ENCODE measurements around the gene HEATR5B.
"Not testable (repeated sequence)": the region's sequence is repeated elsewhere in the genome, so short reads cannot be mapped to it uniquely, and the experiment has no call there.

HEATR5B gene

DNA sequence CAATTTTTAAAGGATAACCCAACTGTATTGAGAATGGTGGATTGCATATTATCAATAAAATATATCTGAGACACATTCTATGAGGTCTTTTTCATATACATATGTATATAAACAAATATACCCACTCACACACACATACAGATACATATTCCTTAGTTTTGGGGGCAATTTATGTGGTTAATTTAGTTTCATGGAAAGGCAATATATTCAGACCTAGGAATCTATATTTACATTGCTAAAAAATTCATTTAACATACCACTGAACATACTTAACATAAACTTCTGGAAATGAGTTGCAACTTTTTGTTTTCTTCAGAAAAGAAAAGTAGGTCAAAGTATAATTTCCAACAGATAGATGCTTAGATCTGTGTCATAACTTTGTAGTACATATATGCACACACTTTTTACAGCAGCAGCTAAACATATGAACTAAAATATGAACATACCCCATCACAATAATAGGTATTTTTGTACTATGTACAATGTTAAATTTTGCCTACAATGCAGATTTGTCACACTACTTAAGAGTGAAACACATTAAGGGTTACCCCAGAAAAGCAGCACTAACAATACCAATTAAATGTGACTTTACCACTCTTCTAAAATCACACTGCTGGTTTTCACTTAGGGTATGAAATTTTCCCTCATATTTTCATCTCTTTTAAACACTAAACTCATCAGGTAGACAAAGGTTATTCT is 23.0 kb downstream of the HEATR5B start:
- DNase-seq, result no peak

- DNase-seq, result no peak
Observed at GRCh38 chr2:37060446-37060845, 23.7 kb downstream of the HEATR5B start.

GRCh38 chr2:37059841-37060240 is 24.3 kb downstream of the HEATR5B start:
- no peak for DNase-seq

DNA sequence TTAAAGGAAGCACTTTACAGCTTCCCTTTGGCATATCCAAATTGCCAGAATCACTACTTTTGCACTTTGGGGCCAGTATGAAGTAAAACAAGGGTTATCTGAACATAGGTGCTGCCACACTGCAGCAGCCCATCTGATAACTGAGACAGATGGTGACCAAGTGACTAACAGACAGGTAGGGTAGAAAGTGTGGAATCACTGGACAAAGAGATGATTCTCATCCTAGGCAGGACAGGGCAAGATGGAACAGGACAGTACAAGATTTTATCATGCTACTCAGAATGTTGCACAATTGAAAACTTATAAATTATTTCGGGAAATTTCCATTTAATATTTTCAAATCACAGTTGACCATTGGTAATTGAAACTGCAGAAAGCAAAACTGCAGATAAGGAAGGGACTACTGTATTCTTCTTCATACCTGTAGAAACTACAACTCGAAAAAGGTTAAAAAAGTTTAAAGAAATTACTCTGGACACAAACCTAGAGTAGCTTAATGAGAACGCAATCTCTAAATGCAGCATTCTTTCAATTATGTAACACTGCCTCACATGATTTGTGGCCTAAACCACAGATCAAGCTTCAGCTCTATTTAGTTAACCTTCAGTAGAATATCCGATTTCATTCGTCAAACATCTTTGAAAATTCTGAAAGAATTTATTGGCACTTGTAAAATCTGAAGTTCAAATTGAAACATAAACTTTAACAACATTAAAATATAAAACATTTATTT is 31.4 kb downstream of the HEATR5B start:
- DNase-seq, result no peak

- no peak for DNase-seq
Observed at GRCh38 chr2:37039580-37039979, 44.6 kb downstream of the HEATR5B start.

DNA sequence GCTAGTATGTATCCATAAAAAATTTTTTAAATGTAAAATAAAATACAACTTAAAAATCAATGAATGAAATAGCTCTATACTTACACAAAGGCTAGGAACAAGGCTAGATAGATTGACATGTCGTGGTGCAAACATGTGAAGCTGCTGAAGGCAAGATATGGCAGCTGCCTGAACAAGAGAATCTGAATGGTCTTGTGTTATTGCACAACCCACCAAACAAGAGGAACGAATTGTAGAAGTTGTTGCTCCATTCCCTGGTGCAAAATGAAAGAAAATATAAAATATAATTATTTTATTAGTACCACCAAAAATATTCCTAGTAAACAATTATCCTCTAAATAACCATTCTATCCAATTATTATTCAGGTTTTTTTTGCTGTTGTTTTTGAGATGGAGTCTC is 46.4 kb downstream of the HEATR5B start:
- DNase-seq, result no peak

GRCh38 chr2:37029758-37030157 is 54.4 kb downstream of the HEATR5B start:
- DNase-seq, result no peak

DNA sequence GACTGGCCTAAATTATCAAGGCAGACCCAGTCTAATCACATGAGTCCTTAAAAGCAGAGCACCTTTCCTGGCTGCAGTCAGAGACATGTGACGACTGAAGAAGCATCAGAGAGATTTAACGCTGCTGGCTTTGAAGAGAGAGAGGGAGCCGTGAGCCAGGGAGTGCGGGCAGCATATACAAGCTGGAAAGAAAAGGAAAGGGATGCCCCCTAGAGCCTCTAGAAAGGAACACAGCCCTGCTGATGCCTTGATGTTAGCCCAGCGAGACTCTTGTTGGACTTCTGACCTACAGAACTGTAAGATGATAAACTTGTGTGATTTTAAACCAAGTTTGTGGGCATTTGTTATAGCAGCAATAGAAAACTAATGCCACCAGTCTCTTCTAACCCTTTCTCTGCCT is 58.1 kb downstream of the HEATR5B start:
- DNase-seq, result no peak

DNA sequence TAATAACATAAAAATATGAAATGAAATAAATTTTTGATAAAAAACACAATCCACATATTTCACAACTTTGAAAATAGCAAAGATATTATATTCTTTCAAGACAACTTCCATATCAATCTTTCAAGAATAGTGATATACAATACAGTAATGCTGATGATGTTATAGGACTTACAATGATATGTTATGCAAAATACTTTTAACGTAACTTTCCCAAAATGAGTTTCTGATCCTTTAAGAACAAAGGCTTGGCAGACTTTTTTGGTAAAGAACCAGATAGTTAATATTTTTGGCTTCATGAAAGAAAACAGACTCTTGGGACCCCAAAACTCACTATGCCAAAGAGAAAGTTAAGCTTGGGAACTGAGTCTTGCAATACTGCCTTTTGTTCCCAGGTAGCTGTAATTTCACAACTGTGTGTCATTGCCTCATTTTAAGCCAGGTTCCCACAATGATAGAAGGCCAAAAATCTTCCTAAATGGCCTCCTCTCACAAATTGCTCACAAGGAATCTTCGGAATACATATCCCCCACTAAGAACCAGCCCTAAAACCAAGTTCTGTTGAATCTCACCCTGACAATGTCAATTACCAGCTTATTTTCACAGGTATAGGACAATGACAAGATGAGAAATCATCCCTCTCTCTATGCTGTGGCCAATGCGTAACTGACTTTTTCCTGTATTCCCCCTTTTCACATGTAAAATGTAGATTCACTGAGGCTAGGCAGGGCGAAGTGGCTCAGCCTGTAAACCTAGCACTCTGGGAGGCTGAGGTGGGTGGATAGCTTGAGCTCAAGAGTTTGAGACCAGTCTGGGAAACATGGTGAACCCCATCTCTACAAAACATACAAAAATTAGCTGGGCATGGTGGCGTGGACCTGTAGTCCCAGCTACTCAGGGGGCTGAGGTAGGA is 63.0 kb downstream of the HEATR5B start:
- no peak for DNase-seq

DNA sequence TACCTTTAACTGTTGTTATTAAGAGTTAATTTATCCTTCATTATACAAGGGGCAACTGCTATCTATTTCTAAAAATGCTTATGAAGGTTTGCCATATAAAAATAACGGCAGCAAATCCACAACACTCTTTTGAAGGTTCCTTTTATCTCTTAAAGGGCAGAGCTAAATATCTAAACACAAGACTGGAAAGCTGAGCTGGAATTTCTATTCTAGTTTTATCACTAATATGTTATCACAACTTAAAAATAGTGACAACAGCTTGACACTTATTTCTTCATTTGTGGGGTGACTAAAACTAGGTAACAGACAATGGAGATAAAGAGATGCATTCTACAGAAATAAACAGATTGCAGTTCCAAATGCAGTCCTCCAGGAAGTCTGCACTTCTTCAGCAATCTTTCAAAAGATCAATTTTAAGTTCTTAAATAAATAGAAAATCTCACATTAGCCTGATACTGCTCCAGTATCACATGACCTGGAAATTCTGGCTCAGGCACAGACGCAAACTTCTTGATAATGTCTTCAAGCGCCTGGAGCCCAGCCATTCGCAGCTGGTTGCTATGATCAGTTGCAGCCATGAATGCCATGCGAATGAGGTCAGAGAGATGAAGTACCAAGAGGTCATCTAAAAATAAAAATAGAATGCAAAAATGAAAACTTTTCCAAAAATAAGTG is 63.8 kb downstream of the HEATR5B start:
- DNase-seq, result no peak

DNA sequence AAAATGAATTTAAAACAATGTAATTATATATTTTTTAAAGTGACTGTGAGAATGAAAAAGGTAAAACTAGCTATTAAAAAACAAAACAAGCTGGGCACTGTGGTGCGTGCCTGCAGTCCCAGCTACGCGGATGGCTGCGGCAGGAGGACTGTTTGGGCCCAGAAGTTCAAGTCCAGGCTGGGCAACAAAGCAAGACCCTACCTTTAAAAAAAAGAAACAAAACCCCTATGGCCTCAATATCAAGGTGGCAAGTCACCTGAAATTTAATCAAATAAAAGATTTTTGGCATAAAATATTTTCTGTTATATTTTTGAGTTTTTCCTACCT is 70.9 kb downstream of the HEATR5B start:
- DNase-seq, result no peak

GRCh38 chr2:37011130-37011529 is 73.0 kb downstream of the HEATR5B start:
- DNase-seq, result no peak

DNA sequence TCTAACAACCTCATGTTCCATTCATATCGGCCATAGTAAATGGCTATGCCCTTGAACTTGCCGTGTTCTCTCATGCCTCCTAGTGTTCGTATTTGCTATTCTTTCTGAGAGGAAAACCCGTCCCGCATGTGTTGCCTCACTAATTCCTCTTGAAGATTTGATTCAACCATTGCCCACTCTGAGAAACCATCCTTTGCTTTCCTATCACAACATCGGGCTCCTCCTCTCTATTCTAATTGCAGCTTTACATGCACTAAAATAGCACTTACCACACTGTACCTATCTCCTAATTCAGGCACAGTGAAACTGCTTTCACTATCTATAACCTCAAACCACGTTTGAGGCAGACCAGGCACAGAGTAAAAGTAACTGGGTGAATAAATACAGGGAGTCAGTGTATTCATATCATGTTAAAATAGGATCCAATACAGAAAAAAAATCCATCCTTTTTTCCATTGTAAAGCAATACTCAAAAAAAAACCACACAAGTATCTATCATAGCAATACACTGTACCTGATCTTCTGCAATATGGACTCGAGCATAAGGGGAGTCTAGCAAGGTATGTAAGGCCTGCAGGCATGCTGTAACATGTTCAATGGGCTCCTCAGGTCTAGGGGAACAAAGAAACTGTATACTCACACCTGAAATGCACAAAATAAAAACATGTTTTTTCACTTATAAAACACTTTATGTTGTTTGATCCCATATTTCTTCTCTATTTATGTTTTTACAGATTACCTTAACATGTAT is 78.9 kb downstream of the HEATR5B start:
- DNase-seq, result no peak

- DNase-seq, result no peak
Observed at GRCh38 chr2:37000988-37001556, 83.1 kb downstream of the HEATR5B start.

DNA sequence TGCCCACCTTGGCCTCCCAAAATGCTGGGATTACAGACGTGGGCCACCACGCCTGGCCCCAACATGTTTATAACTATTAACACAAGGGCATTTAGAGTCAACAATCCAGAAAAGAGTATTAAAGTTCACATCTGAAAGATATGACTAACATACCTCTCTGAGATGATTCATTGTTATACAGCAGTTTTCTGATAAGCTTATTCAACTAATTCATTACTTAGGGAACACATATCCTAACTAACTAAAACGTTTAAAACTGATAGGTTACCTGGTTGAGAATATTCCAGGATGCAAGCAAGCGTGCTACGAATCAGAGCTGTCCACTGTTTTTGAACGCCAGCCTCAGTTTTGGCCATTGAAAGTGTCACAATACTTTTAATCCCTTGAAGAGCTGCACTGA is 83.9 kb downstream of the HEATR5B start:
- DNase-seq, result no peak

- not testable (repeated sequence) for DNase-seq
Observed at GRCh38 chr2:36999416-36999815, 84.8 kb downstream of the HEATR5B start.

GRCh38 chr2:36993841-36994620 is 90.1 kb downstream of the HEATR5B start:
- DNase-seq, result no peak

DNA sequence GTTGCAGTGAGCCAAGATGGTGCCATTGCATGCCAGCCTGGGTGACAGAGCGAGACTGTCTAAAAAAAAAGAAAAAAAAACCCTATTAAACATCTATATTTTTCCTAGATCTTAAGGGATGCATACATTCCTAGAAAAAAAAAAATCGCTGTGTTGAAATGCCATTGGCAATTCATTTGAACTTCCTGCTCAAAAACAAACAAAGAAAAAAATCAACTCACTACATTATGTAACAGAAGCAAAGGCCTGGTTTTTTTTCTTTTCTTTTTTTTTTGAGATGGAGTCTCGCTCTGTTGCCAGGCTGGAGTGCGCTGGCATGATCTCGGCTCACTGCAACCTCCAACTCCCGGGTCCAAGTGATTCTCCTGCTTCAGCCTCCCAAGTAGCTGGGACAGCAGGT is 96.2 kb downstream of the HEATR5B start:
- no peak for DNase-seq

DNA sequence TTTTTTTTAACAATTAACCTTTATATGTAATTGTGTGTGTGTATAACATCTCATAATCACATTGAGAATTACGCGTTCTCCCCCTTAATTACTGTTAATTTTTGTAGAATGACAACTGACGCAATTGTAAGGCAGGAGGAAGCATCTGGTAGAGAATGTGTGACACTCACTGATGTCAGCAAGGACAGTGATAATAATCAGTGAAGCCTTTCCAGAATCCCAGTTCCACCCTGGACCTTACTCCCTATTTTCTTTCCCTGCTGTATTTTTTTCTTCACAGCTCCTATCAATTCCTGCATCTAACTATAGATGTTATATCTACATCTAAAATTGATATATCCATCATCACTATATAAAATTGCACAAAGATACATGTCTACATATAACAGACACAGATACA is 101.7 kb downstream of the HEATR5B start:
- DNase-seq, result no peak

DNA sequence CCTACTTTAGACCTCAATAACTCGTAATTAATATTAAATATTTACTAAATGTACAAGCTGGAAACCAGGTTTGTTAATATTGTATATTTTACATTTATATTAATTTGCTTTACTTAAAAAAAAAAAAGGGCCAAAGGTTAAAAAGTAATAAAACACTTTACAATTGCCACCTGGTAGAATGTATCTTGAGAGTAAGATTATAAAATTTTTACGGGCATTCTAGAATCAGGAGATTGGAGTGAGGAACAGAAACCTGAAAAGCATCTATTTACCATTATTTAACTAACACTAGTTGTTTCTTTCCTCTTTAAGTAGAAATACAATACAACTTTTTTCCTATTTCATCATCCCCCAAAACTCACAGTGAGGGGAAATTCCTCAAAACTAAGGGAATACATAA is 102.3 kb downstream of the HEATR5B start:
- no peak for DNase-seq

DNA sequence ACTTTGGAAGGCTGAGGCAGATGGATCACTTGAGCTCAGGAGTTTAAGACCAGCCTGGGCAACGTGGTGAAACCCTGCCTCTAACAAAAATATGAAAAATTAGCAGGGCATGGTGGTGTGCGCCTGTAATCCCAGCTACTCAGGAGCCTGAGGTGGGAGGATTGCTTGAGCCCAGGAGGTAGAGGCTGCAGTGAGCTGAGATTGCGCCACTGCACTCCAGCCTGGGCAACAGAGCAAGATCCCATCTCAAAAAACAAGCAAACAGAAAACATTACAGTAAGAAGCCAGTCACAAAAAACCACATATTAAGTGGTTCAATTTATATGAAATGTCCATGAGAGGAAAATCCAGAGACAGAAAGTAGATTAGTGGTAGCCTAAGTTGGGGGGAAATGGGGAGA is 105.2 kb downstream of the HEATR5B start:
- not testable (repeated sequence) for DNase-seq

Measured in DMS 273 treated with DMSO at 0.1 percent for 48 hours (cell line).